Colonic mucosa (tissue), 4 donors: ENCODE data around the gene SYNDIG1. TPM values are rescaled to one million over a fixed set of nuclear protein-coding genes. Genes with fewer than 3 reads are reported as not detected.

Experiments
- DNase-seq: peaks from one replicate; pipeline ENCODE4 v3.0.0-alpha.2; 2020
- H3K27ac ChIP-seq: fragments of 200-600 bp; one replicate; pipeline ENCODE4 v1.8.0; 2021
- H3K27me3 ChIP-seq: fragments of 200-600 bp; one replicate; pipeline ENCODE4 v1.8.0; 2021
- H3K36me3 ChIP-seq: fragments of 200-600 bp; one replicate; pipeline ENCODE4 v1.8.0; 2021
- H3K4me1 ChIP-seq: fragments of 200-600 bp; one replicate; pipeline ENCODE4 v1.8.0; 2021; ENCODE audit warnings: mild to moderate bottlenecking
- H3K4me3 ChIP-seq: fragments of 200-600 bp; one replicate; pipeline ENCODE4 v1.8.0; 2021
- H3K9ac ChIP-seq, 2 donors: one replicate each; pipeline ENCODE4 v1.7.0; 2013; ENCODE audit warnings: control low read depth in 2 of 2, low read depth in 2 of 2, low read length in 2 of 2
- H3K9me3 ChIP-seq: fragments of 200-600 bp; one replicate; pipeline ENCODE4 v1.8.0; 2021
- intact Hi-C: fragments of 100-400 bp; cut with DNase I; formaldehyde crosslinking; loops from one replicate; pipeline ENCODE4 v1.14.1; 2022
- total RNA-seq, 2 donors: library from RNA; stranded (reverse); fragmentation: NEBNext Ultra II Directional in 1 of 2; extraction: Animal tissue kit (Norgen Biotek cat#: 25700) in 1 of 2; gene quantifications; one replicate each; pipeline ENCODE4 v1.2.1, GENCODE V29; 2021
- TF ChIP-seq, protein P1 (sequence below): fragments of 200-600 bp; IDR thresholded peaks from one replicate; pipeline ENCODE4 v1.8.0; 2022; ENCODE audit warnings: antibody characterized with exemption, mild to moderate bottlenecking
- donor health status: healthy.
- donor health status: DM: no; HTN: no; CAD: no.
- donor health status: DM: no; HTN: no; CAD: no.

Gene SYNDIG1
- total RNA-seq, 2 donors from 2014 or later = 0.10 to 0.19 TPM

- no peaks in the 10 kb centered on the region for H3K9me3 ChIP-seq
- no peaks in the 10 kb centered on the region for H3K36me3 ChIP-seq
- H3K4me1 ChIP-seq = no peaks in the 10 kb centered on the region
- H3K4me3 ChIP-seq = no peak overlapping the region
- no peak overlapping the region for H3K27ac ChIP-seq
- H3K9ac ChIP-seq = no peak overlapping the region
- TF ChIP-seq, protein P1, sequence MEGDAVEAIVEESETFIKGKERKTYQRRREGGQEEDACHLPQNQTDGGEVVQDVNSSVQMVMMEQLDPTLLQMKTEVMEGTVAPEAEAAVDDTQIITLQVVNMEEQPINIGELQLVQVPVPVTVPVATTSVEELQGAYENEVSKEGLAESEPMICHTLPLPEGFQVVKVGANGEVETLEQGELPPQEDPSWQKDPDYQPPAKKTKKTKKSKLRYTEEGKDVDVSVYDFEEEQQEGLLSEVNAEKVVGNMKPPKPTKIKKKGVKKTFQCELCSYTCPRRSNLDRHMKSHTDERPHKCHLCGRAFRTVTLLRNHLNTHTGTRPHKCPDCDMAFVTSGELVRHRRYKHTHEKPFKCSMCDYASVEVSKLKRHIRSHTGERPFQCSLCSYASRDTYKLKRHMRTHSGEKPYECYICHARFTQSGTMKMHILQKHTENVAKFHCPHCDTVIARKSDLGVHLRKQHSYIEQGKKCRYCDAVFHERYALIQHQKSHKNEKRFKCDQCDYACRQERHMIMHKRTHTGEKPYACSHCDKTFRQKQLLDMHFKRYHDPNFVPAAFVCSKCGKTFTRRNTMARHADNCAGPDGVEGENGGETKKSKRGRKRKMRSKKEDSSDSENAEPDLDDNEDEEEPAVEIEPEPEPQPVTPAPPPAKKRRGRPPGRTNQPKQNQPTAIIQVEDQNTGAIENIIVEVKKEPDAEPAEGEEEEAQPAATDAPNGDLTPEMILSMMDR = no peak
- no peaks in the 10 kb centered on the region for H3K27me3 ChIP-seq
- intact Hi-C loops = no loop called here
- DNase-seq = no peak
Observed at GRCh38 chr20:24519476-24519875, 50.0 kb downstream of the SYNDIG1 start.

DNA sequence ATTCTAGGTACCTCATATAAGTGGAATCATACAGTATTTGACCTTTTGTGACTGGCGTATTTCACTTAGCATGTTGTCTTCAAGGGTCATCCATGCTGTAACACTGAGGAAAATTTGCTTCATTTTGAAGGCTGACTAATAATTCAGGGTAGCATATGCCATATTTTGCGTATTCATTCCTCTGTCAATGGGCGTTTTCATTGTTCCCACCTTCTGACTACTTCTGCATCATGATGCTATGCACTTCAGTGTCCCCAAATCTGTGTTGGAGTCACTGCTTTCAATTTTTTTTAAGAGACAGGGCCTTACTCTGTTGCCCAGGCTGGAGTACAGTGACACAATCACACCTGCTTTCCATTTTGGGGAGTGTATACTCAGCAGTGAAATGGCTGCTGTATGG, 51.6 kb downstream of the SYNDIG1 start:
- Histone ChIP-seq H3K9me3 (no peaks in the 10 kb centered on the region), H3K27ac (no peak overlapping the region), H3K4me1 (no peaks in the 10 kb centered on the region), H3K9ac (no peak overlapping the region), H3K36me3 (no peaks in the 10 kb centered on the region), H3K4me3 (no peak overlapping the region), H3K27me3 (no peaks in the 10 kb centered on the region)
- TF ChIP-seq, protein P1 = no peak
- no peak for DNase-seq
- intact Hi-C loops = no loop called here

DNA sequence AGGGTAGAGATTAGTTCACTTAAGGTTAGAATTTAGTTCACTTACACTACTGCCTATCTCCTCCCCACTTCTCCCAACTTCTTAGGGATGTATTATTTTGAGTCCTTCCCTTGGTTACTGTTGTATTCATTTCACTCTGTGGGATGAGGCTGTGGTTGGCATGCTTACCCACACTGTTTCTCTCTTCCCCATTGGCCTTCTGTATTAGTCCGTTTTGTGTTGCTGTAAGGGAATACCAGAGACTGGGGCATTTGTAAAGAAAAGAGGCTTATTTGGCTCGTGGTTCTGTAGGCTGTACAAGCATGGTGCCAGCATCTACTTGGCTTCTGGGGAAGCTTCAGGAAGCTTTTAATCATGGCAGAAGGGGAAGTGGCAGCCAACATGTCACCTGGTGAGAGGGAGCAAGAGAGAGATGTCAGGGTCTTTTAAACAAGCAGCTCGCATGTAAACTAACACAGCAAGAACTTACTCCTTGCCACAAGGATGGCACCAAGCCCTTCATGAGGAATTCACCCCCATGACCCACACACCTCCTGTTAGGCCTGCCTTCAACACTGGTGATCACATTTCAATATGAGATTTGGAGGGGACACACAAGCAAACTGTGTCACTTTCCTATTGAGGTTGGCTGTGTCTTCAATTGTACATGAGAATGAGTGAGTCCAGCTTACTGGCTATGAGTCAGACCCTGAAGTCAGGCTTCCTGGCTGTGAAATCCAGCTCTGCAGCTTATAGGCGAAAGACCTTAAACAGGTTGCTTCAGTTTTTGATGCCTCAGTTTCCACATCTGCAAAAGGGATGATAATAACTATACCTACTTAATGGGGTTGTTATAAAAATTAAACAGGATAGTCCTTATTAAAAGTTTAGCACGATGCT, 53.3 kb downstream of the SYNDIG1 start:
- intact Hi-C loops = no loop called here
- DNase-seq = no peak
- H3K27ac ChIP-seq = no peak overlapping the region
- no peak overlapping the region for H3K4me3 ChIP-seq
- TF ChIP-seq, protein P1 = no peak
- H3K4me1 ChIP-seq = no peaks in the 10 kb centered on the region
- no peaks in the 10 kb centered on the region for H3K36me3 ChIP-seq
- no peaks in the 10 kb centered on the region for H3K27me3 ChIP-seq
- H3K9me3 ChIP-seq = no peaks in the 10 kb centered on the region
- no peak overlapping the region for H3K9ac ChIP-seq

- intact Hi-C loops = no loop called here
- Histone ChIP-seq H3K36me3 (no peaks in the 10 kb centered on the region), H3K9ac (no peak overlapping the region)
Observed at GRCh38 chr20:24523661-24524060, 54.2 kb downstream of the SYNDIG1 start.

GRCh38 chr20:24528583-24529368, 59.3 kb downstream of the SYNDIG1 start:
- Histone ChIP-seq H3K4me3 (no peak overlapping the region), H3K36me3 (no peaks in the 10 kb centered on the region), H3K27me3 (no peaks in the 10 kb centered on the region), H3K4me1 (no peaks in the 10 kb centered on the region), H3K9me3 (no peaks in the 10 kb centered on the region), H3K9ac (no peak overlapping the region), H3K27ac (no peak overlapping the region)
- intact Hi-C loops = no loop called here
- no peak for DNase-seq
- TF ChIP-seq, protein P1 = no peak

More at GRCh38 chr20:24523661-24524060, 54.2 kb downstream of the SYNDIG1 start:
- TF ChIP-seq, protein P1 = no peak
- H3K4me3 ChIP-seq = no peak overlapping the region
- no peak overlapping the region for H3K27ac ChIP-seq
- DNase-seq = no peak
- no peaks in the 10 kb centered on the region for H3K4me1 ChIP-seq
- H3K9me3 ChIP-seq = no peaks in the 10 kb centered on the region
- H3K27me3 ChIP-seq = no peaks in the 10 kb centered on the region
